Kidney glomerular epithelial cell (primary cell): ENCODE measurements around the gene BCLAF3.

ENCODE experiments used
- DNase-seq: peaks from one replicate; lab custom pipeline; 2025; lab: John Stamatoyannopoulos, UW

The BCLAF3 gene

GRCh38 chrX:19966056-19966455, 24.8 kb downstream of the BCLAF3 start:
- DNase-seq: no peak

DNA sequence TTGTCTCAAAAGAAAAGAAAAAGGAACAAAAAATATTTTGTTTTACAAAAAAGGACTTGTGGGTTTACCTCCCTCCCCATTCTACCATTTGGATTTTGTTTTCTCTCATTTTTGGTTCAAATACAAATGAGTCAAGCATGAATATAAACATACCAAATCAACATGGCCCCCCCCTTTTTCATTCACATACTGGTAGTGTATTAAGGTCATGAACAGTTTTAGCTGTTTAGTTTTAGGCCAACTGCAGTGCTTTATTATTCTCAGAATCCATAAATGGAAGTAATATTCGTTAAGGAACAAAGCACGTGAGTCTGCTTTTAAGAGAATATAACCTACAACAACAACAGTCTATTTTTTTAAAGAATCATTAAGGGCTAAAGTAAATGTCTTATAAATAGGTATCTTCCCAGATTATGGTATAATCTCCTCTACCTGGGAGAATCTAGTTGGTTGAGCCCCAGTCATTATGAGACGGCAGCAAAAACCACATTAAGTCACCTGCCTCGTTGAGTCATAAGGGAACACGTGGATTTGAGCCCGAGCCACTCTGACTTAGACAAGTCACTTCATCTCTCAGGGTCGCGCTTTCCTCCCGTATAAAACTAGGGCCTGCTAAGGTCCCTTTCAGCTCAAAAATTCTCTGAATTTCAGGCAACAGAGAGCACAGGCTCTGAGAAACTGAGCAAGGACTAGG, 26.7 kb downstream of the BCLAF3 start:
- no peak for DNase-seq

- no peak for DNase-seq
These were observed 29.9 kb downstream of the BCLAF3 start for GRCh38 chrX:19960913-19961312.

DNA sequence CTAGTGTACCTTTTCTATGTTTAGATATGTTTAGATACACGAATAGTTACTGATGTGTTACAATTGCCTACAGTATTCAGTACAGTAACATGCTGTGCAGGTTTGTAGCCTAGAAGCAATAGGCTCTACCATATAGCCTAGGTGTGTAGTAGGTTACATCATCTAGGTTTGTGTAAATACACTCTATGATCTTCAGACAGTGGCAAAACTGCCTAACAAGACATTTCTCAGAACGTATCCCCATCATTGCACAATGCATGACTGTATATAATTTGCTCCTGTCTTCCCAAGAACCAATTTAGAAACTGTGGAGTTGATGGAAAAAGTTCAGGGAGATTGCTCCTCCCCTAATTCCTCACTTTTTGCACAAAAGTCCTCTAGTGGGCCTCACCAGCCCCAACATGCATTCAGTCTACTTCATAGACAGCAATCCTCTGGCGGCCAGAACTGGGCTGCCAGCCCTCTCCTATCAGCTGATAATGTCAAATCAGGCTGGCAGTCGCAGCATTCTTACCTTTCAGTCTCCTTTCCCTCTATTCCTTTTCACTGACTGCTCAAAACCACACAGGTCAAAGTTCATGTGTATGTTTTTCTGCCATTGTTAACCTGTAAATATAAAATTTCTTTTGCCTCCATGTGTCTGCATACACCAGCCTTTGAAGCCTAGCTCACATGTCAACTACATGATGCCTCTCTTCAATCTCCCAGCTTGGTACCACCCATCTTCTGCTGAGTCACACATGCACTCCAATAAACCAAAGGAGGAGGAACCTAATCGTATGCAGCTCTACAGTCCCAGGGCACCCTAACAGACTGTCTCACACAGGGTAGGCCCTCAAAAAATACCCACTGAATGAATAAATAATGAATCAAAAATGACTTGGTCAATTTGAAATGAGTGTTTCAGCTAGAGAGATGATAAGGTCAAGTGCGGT, 32.0 kb downstream of the BCLAF3 start:
- DNase-seq: no peak

GRCh38 chrX:19956923-19957322, 33.9 kb downstream of the BCLAF3 start:
- no peak for DNase-seq

GRCh38 chrX:19956306-19956705, 34.6 kb downstream of the BCLAF3 start:
- no peak for DNase-seq

DNA sequence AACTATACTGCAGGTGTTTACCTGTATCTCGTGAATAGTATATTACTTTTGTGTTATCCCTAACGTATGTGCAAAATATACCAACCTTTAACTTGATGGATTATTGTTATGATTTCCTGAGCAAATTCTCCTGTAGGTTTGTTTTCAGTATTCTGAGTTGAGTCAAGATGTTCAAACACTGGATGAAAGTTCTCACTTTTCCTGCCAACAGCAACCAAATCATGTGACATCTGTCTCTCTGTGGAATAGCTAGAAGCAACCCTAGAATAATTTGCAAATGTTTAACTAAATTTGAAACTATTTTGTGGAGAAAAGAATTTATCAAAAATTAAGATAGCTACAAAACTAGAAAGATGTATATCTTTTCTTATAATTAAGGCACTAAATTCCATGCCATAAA, 35.6 kb downstream of the BCLAF3 start:
- no peak for DNase-seq

DNA sequence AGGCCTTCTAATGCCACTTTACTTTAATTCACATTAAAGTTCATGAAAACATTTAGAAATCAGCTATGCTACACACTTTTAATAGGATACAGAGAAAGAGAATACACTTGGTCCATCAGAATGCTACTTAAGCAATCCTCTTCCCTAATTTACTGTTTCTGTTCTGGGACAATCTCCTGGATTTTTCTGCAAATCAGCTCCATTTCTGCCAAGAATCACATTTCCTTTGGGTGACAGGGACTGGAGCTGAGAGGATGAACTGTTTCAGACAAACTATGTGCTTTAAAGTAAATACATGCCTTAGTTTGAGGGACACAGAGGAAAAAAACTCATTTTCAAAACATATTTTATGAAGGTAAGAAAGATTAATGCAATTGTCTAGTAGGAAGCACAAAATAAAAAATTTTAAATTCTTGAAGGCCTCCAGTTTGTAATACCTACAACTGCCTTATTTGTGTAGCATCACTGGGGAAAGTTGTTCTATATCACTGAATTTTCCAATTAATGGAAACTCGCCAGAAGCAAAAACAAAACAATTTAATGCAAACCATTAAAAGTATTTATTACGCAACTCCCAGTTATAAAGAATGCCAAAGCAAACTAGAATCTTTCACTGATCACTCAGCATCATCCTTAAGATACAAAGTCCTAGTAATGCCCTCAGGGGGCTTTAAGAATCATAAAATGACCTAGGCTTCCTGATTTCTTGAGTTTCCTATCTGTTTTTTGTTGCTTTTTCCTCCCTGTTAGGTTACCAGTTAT, 36.3 kb downstream of the BCLAF3 start:
- no peak for DNase-seq

- no peak for DNase-seq
These were observed 37.7 kb downstream of the BCLAF3 start for GRCh38 chrX:19953145-19953544.

DNA sequence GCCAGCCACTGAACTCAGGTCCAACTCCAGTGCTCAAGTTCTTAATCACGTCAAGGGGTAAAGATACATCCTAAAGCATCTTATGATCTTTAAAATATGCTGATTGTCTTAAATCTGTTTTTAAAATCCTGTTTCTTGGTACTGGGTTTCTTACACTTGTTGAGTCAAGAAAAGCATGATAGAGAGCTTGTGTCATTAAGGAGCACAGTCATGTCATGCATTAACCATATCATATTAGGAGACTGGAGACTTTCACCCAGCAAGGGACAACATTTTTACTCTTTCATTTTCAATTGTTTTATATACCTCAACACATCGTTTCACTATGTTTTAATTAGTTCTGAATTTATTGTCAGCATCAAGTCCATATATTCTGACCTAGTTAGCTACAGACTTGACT, 41.5 kb downstream of the BCLAF3 start:
- no peak for DNase-seq

GRCh38 chrX:19947612-19948011, 43.2 kb downstream of the BCLAF3 start:
- DNase-seq: no peak
